HG03045 (cell line): ENCODE data around the gene ACSL4.
"Not testable (repeated sequence)": the region's sequence is repeated elsewhere in the genome, so short reads cannot be mapped to it uniquely, and the experiment has no call there.

Source experiments
- ATAC-seq: cut with Tn5 transposase; IDR thresholded peaks from one replicate; pipeline ENCODE4 v1.9.1; 2021; ENCODE audit warnings: mild to moderate bottlenecking, moderate library complexity; ENCODE audit not compliant: unreplicated experiment

Gene ACSL4

GRCh38 chrX:109732017-109732801, 848 bp downstream of the ACSL4 start:
- peak; percentile 15 for ATAC-seq

DNA sequence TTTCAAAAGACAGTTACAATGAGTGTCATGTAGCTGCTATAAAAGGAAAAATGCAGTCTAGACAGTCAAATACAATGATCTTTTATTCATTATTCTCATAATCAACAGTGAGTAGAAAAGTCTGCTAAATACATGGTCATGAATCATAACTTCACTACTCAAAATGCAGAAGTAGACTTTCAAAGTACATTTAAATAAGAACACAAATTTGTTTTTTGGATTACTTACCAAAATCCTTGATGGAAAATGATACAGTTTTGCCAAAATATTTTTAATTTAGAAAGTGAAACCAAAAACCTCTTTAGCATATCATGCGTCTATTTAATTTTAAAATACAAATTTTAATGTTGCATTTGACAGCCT, 4.9 kb downstream of the ACSL4 start:
- no peak for ATAC-seq

GRCh38 chrX:109724971-109725370, 8.1 kb downstream of the ACSL4 start:
- not testable (repeated sequence) for ATAC-seq

GRCh38 chrX:109720947-109721346, 12.1 kb downstream of the ACSL4 start:
- no peak for ATAC-seq

DNA sequence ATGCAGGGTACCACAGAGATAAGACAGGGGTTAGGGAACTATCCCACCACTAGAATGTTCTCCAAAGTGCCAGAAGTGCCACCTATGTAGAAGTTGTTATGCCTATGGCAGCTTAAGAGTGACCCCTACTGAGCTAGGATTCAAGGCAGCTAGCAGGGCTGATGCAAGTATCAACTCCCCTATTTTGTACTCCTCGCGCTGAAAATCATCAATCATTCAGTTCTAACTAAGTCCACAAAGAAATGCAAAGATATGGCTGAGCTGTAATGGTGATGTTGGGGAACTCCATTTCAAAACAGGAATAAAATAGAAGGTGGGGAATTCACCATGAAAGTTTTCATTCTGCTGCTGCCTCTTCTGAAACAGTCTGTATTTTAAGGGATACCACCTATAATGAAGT, 13.8 kb downstream of the ACSL4 start:
- ATAC-seq = peak; percentile 46

GRCh38 chrX:109716431-109717028, 16.5 kb downstream of the ACSL4 start:
- ATAC-seq = no peak

DNA sequence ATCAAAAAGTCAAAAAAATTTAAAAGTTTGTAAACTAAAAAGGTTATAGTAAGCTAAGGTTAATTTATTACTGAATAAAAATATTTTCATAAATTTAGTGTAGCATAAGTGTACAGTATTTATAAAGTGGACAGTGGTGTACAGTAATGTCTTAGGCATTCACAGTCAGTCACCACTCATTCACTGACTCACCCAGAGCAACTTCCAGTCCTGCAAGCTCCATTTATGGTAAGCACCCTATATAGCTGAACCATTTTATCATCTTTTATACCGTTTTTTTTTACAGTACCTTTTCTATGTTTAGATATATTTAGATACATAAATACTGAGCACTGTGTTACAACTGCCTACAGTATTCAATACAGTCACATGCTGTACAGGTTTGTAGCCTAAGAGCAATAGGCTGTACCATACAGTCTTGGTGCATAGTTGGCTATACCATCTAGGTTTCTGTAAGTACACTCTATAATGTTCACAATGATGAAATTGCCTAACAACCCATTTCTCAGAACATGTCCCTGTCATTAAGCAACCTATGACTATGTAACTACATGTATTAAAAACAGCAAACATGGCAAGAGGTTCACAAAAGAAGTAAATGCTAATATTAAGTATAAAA, 18.6 kb downstream of the ACSL4 start:
- no peak for ATAC-seq

DNA sequence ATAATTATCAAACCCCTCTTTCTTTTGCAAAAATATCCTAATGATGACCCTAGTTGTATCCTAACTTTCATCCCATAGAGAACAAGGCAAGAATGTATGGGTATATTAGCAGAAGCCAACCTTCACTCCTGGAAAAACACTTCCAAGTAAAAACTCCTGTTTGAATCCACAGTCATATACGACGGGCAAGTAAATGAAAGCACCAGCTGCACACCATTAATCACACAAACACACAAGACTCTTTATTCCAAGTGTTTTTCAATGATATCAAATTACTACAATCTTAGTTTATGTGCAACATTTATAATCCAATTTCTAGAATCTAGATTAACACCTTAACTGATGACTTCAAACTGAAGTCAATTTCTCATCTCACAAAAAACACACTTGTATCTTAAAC, 22.9 kb downstream of the ACSL4 start:
- no peak for ATAC-seq

GRCh38 chrX:109709129-109709631, 23.9 kb downstream of the ACSL4 start:
- peak; percentile 64 for ATAC-seq

- no peak for ATAC-seq
These were observed 25.3 kb downstream of the ACSL4 start for GRCh38 chrX:109707720-109708119.

- ATAC-seq = no peak
These were observed 25.7 kb downstream of the ACSL4 start for GRCh38 chrX:109707319-109707718.

- ATAC-seq = peak; percentile 84
These were observed 28.5 kb downstream of the ACSL4 start for GRCh38 chrX:109704563-109704962.

DNA sequence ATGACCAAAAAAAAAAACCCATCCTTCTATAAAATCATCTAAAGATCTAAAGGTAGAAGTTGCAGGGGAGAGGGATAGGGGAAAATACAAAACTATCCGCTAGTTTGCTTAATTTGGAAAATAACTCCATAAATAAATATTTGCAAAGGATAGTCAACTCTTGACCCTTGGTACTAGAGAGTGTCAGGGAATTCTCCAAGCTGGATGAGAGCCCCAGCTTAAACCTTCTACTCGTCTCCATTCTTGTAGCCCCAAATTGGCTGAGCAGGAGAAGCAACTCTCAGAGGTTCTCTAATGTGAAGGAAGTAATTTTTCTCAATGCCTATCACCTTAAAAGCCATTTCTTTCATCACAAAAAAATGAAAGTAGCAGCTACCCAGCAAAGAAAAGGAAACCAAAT, 35.2 kb downstream of the ACSL4 start:
- ATAC-seq = no peak

DNA sequence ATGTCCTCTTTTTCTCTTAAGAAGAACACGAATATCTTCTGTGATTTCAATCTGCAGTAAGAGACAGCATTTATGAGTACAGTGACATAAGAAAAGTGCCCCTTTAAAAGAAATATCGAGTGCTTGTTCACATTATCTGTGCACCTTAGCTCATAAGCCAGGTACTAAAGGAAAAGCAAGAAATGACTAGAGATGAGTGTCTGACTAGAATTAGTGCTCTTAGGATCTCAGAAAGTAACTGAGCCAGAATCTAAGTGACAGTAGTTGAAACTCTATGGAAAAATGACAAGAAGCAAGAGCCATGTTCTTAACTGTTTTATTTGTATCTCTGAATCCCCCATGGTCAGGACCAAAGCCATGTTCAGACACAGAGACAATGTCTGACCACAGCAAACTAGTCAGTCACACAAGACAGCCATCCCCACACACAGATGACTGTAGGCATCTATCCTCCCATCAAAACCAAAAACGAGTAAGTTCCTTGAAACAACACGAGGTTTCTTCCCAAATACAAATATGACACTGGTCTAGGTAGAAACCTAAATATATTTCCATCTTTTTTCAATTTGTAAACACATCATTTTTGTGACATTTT, 36.8 kb downstream of the ACSL4 start:
- no peak for ATAC-seq

DNA sequence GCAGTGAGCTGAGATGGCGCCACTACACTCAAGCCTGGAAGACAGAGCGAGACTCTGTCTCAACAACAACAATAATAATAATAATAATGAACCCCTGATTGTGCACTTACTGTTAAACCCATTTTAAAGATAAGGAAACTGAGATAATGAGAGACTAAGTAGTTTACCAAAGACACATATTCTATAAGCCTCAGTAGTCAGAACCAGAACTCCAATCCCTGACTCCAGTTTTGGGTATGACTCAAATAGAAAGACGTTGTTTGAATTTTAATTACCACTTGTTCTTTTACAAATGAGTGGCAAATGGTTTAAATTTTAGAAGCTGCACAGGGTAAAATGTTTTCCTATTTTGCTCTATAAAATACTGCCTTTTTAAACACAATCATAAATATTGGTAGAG, 37.4 kb downstream of the ACSL4 start:
- no peak for ATAC-seq

- no peak for ATAC-seq
These were observed 41.3 kb downstream of the ACSL4 start for GRCh38 chrX:109691752-109692151.

GRCh38 chrX:109691277-109691676, 41.8 kb downstream of the ACSL4 start:
- no peak for ATAC-seq

GRCh38 chrX:109687903-109688302, 45.2 kb downstream of the ACSL4 start:
- ATAC-seq = no peak

DNA sequence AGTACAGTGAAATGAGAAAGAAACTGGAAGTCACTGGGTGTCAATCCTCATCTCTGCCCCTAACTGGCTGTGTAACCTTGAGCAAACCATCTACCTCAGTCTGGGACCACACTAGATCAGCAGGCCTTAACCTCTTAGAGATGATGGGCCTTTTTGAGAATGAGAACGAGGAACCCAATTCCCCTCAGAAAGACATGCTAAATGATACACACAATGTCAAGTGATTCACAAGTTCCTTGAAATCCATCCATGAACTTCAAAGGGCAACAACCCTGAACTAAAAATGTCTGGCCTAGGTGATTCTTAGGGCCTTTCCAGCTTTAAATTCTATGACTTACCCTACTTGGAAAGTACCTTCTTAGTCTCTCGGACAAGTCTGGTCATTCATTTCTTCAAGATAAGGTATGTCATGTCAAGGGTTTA, 47.4 kb downstream of the ACSL4 start:
- peak; percentile 50 for ATAC-seq

GRCh38 chrX:109684136-109684535, 48.9 kb downstream of the ACSL4 start:
- ATAC-seq = no peak

GRCh38 chrX:109681475-109682081, 51.5 kb downstream of the ACSL4 start:
- ATAC-seq = no peak
